Measurements from ENCODE around the gene IRGQ.

DNA sequence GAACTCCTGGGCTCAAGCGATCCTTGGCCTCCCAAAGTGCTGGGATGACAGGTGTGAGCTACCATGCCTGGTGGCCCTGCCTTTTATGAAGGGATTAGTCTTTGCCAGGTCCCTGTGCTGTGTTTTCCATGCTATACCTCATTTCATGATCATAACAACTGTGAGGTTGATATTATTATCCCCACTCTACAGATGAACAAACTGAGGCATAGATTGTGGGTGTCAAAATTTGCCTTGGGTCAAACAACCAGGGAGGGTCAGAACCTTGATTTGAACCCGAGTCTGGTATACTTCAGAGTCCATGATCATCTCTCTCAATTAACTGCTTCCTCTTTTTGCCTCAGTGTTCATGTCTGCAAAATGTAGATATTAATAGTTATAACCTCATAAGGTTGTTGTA lies 13.4 kb downstream of the IRGQ start:
- TF ChIP-seq EZH2phosphoT487 (IDR thresholded peaks at IDR 0.05; ENCODE audit: insufficient read depth, low read depth) (no peak), EZH2 (IDR thresholded peaks at IDR 0.05; ENCODE audit: insufficient read depth, poor library complexity, severe bottlenecking) (no peak)

Data from GM23248 (cell line).